CD4-positive, alpha-beta T cell treated with Interleukin-4 for 4 hours (primary cell): ENCODE data around the gene FTCD.
"Not testable (repeated sequence)": the region's sequence is repeated elsewhere in the genome, so short reads cannot be mapped to it uniquely, and the experiment has no call there.

ENCODE experiments used
- DNase-seq: peaks from one replicate; pipeline ENCODE4 v3.0.0-alpha.2; 2020

Gene FTCD, protein sequence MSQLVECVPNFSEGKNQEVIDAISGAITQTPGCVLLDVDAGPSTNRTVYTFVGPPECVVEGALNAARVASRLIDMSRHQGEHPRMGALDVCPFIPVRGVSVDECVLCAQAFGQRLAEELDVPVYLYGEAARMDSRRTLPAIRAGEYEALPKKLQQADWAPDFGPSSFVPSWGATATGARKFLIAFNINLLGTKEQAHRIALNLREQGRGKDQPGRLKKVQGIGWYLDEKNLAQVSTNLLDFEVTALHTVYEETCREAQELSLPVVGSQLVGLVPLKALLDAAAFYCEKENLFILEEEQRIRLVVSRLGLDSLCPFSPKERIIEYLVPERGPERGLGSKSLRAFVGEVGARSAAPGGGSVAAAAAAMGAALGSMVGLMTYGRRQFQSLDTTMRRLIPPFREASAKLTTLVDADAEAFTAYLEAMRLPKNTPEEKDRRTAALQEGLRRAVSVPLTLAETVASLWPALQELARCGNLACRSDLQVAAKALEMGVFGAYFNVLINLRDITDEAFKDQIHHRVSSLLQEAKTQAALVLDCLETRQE

GRCh38 chr21:46155514-46156377, at the start of gene FTCD:
Gene FTCD (minus strand): TSS chr21:46155579. CDS start chr21:46155523, 56 bp downstream.
- no peak for DNase-seq

- DNase-seq, result no peak
These were observed 49.8 kb upstream of the FTCD start for GRCh38 chr21:46205166-46205565.

GRCh38 chr21:46203203-46203600, 47.8 kb upstream of the FTCD start:
- no peak for DNase-seq

DNA sequence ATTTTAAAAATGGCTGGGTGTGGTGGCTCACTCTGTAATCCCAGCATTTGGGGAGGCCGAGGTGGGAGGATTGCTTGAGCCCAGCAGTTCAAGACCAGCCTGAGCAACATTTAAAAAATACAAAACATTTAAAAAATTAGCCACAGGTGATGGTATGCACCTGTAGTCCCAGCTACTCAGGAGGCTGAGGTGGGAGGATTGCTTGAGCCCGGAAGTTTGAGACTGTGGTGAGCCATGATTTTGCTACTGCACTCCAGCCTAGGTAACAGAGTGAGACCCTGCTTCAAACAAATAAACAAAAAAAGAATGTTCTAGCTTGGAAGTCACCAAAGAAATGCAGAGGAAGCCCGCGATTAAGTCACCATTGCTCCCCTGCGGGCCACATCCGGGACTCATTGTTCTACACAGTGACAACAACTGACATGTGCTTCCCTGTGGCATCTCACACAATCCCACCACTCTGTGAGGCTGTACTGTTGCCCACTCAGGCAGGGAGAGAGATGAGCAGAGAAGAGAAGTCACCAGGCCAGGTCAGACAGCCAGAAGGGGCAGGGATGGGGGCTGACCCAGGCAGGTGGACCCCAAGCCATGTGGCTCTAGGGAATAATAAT, 47.3 kb upstream of the FTCD start:
- DNase-seq, result no peak

DNA sequence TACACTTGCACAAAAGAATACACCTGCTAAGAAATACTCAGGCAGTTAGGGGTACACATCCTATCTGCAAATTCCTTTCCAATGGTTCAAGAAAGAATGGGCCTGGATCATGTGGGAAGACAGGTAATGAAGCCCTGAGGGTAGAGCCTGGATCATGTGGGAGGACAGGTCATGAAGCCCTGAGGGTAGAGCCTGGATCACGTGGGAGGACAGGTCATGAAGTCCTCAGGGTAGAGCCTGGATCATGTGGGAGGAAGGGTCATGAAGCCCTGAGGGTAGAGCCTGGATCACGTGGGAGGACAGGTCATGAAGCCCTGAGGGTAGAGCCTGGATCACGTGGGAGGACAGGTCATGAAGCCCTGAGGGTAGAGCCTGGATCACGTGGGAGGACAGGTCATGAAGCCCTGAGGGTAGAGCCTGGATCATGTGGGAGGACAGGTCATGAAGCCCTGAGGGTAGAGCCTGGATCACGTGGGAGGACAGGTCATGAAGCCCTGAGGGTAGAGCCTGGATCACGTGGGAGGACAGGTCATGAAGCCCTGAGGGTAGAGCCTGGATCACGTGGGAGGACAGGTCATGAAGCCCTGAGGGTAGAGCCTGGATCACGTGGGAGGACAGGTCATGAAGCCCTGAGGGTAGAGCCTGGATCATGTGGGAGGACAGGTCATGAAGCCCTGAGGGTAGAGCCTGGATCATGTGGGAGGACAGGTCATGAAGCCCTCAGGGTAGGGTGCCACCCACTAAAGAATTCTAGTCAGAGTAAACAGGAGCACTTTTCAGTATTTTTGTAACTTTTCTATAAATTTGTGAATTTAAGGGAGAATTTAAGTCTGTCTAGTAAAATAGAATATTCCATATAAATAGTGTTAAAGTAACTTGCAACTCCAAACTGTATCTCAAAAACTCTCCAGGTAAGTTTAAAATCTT, 45.8 kb upstream of the FTCD start:
- DNase-seq, result not testable (repeated sequence)

- DNase-seq, result no peak
These were observed 44.3 kb upstream of the FTCD start for GRCh38 chr21:46199436-46200373.

DNA sequence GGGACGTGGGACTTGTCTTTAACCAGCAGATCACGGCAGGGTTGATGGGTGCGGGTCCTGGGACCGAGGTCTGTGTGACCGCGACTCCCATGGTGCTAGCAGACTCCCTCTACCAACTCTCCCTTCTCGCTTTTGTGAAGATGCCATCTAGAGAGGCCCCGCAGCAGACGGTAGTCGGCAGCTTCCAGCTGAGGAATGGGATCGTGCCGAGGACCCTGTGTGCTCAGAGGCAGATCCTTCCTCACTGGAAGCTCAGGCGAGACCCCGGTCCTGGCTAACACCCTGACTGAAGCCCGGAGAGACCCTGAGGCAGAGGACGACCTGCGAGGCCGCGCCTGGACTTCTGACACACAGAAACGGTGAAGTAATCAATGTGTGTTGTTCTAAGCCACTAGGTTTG, 41.4 kb upstream of the FTCD start:
- no peak for DNase-seq

GRCh38 chr21:46195595-46196195, 40.3 kb upstream of the FTCD start:
- DNase-seq, result no peak

DNA sequence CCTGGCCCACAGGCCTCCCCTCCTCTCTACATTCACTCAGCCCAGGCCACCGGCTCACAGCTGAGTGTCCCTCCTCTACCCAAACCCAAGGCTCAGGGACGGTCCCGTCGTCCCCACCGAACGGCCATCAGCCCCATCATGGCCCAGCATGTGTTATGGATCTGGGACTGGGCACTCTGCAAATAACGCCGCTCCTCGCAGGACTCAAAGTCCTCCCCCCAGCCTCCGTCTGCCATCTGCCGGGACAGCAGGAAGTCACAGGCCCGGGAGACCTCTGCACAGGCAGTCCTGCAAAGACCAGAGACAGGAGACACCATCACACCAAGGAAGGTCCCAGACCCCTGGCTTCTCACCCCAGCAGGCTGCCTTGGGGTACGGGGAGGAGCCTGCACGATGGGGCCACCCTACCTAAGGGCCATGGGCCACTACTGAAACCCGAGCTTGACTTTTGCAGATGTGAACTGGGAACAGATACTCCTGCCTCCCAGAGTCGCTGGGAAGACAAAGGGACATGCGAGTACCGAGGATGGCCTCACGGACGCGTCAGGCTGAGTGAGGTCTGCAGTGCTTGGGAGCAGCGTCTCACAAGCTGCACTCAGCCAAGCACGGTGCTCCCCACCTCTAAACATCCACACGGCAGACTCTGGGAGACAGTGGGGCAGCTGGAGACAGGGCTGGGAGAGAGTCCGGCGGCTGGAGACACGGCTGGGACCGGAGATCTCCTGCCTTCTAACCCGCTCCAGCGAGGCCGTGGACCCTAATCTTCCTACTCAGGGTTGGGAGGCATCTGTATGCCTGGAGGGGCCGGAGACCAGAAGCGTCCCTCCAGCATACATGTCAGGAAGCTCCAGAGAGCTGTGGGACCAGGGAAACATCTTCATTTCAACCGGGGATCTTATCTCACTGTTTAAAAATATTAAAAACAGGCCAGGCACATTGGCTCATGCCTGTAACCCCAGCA, 39.3 kb upstream of the FTCD start:
- DNase-seq, result no peak

- no peak for DNase-seq
These were observed 38.5 kb upstream of the FTCD start for GRCh38 chr21:46193829-46194373.

GRCh38 chr21:46191686-46192575, 36.6 kb upstream of the FTCD start:
- no peak for DNase-seq

GRCh38 chr21:46191257-46191685, 35.9 kb upstream of the FTCD start:
- DNase-seq, result no peak

- no peak for DNase-seq
These were observed 35.2 kb upstream of the FTCD start for GRCh38 chr21:46190491-46191131.

DNA sequence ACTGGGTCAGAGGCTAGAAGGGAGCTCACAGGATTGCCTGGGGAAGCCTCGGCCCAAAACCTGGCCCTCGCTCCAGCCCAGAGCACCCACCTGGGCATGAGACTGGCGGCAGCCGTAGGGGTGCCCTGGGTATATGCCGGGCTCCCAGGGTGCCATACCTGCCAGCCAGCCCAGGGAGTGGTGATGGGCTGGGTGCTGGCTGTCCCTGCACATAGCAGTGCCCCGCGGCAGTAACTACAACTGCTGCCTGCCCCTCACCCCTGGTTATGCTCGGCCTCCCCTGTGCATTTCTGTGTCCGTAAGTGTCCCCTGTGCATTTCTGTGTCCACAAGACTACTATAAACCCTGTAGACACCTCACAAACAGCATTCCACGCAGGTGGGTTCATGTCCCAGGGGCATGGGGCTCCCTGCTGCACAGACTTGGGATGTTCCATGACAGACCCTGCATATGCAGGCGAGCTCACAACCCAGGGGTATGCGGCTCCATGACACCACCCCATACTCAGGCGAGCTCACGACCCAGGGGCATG, 34.6 kb upstream of the FTCD start:
- no peak for DNase-seq

DNA sequence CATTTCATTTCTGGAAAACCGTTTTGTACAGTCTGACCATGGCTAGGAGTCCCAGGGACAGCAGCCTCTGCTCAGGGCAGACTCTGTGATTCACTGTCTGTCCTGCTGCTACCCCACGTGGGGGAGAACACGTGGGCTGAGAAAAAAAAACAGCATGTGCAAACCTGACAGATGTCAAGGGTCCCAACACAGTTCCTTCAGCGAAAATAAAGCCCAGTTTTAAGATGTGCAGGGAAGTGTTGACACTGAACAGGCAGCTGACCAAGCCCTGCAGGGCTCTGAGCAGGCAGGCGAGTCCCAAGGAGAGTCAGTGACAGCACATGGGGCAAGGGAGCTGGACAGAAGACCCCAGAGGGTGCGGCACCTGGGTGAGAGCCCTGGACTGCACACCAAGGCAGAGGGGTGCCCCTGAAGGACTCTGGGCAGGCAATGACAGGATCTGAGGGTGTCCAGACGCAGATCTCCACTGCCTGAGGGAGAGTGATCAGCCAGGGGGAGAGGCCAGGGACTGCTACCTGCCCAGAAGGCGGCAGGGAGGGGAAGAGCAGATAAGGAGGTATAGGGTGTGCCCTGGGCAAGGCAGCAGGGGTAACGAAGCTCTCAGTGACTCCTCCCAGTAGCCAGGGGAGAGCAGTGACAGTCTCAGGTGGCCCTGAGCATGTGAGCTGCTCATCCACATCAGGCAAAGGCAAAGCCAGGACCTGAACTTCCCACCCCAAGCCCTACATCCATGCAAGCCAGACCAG, 34.0 kb upstream of the FTCD start:
- no peak for DNase-seq
